Epidermal melanocyte (primary cell): ENCODE measurements around the gene CIROP.

Experiments used
- DNase-seq: peaks from one replicate; pipeline ENCODE4 v3.0.0; 2011; ENCODE audit warnings: low spot score; ENCODE audit not compliant: insufficient read length

The CIROP gene

GRCh38 chr14:23051141-23052057 lies 53.4 kb downstream of the CIROP start:
- DNase-seq, result no peak
